HEK293 (cell line): ENCODE results near the gene KIFBP.

Source experiments
- HOXC10 ChIP-seq: sonication (generic); formaldehyde crosslinking; IDR thresholded peaks from 2 replicates; pipeline ENCODE4 v1.8.1; 2023; ENCODE audit warnings: mild to moderate bottlenecking, missing genetic modification reagents
- SP3 ChIP-seq: fragments of 450-650 bp; formaldehyde crosslinking; IDR thresholded peaks from 2 replicates; pipeline ENCODE4 v1.5.1; 2016; ENCODE audit warnings: missing biosample characterization, missing genetic modification characterization
- TCF7L2 ChIP-seq: IDR thresholded peaks from 2 replicates; pipeline ENCODE4 v1.6.1; 2011; ENCODE audit warnings: low read depth, mild to moderate bottlenecking, inconsistent platforms, low read length, moderate library complexity, borderline replicate concordance
- ZBTB1 ChIP-seq: fragments of 450-650 bp; formaldehyde crosslinking; IDR thresholded peaks from 2 replicates; pipeline ENCODE4 v1.5.1; 2016; ENCODE audit warnings: missing biosample characterization, missing genetic modification characterization
- ZBTB20 ChIP-seq: fragments of 450-650 bp; formaldehyde crosslinking; IDR thresholded peaks from 2 replicates; pipeline ENCODE4 v1.5.1; 2016; ENCODE audit warnings: missing biosample characterization, missing genetic modification characterization
- ZNF121 ChIP-seq: fragments of 450-650 bp; formaldehyde crosslinking; IDR thresholded peaks from 2 replicates; pipeline ENCODE4 v1.5.1; 2016; ENCODE audit warnings: missing biosample characterization, missing genetic modification characterization
- ZNF138 ChIP-seq: fragments of 450-650 bp; formaldehyde crosslinking; IDR thresholded peaks from 2 replicates; pipeline ENCODE4 v1.5.1; 2016; ENCODE audit warnings: missing biosample characterization, missing genetic modification characterization, borderline replicate concordance
- ZNF146 ChIP-seq: fragments of 450-650 bp; formaldehyde crosslinking; IDR thresholded peaks from 2 replicates; pipeline ENCODE4 v1.5.1; 2016; ENCODE audit warnings: missing biosample characterization, missing genetic modification characterization
- TF ChIP-seq, protein P1 (sequence below): fragments of 450-650 bp; formaldehyde crosslinking; IDR thresholded peaks from 2 replicates; pipeline ENCODE4 v1.5.1; 2017; ENCODE audit warnings: missing biosample characterization, mild to moderate bottlenecking, missing genetic modification characterization, moderate library complexity
- TF ChIP-seq, protein P2 (sequence below): fragments of 450-650 bp; formaldehyde crosslinking; IDR thresholded peaks from 2 replicates; pipeline ENCODE4 v1.5.1; 2016; ENCODE audit warnings: missing biosample characterization, missing genetic modification characterization
- TF ChIP-seq, protein P3 (sequence below): fragments of 450-650 bp; formaldehyde crosslinking; IDR thresholded peaks from 2 replicates; pipeline ENCODE4 v1.5.1; 2016; ENCODE audit warnings: missing biosample characterization, missing genetic modification characterization
- TF ChIP-seq, protein P4 (sequence below): sonication (generic); formaldehyde crosslinking; IDR thresholded peaks from 2 replicates; pipeline ENCODE4 v1.8.1; 2022; ENCODE audit warnings: mild to moderate bottlenecking, moderate library complexity, missing genetic modification reagents

DNA sequence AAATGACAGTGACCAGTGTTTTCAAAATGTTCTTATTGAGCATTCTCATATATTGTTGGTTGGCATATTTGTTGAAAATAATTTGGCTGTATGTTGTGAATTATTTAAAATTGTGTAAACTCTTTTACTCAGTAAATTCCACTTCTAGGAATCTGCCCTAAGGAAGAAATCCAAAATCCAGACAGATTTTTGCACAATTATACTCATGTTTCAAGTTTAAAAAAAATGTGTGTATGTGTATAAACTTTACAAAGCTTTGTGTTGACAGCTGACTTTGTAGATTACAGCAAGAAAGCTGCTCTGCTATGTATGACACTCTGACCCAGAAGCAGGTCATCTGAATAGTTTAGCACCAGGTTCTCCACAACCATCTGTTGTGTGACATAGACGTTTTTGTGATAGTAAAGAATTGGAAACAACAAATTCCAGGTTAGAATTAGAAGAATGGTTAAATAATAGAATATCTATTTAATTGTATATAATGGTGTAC is 21.6 kb downstream of the KIFBP start:
- TF ChIP-seq TCF7L2, result no peak
- TF ChIP-seq, protein P1, sequence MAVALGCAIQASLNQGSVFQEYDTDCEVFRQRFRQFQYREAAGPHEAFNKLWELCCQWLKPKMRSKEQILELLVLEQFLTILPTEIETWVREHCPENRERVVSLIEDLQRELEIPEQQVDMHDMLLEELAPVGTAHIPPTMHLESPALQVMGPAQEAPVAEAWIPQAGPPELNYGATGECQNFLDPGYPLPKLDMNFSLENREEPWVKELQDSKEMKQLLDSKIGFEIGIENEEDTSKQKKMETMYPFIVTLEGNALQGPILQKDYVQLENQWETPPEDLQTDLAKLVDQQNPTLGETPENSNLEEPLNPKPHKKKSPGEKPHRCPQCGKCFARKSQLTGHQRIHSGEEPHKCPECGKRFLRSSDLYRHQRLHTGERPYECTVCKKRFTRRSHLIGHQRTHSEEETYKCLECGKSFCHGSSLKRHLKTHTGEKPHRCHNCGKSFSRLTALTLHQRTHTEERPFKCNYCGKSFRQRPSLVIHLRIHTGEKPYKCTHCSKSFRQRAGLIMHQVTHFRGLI (tag by site-specific recombination), result no peak
- TF ChIP-seq, protein P2, sequence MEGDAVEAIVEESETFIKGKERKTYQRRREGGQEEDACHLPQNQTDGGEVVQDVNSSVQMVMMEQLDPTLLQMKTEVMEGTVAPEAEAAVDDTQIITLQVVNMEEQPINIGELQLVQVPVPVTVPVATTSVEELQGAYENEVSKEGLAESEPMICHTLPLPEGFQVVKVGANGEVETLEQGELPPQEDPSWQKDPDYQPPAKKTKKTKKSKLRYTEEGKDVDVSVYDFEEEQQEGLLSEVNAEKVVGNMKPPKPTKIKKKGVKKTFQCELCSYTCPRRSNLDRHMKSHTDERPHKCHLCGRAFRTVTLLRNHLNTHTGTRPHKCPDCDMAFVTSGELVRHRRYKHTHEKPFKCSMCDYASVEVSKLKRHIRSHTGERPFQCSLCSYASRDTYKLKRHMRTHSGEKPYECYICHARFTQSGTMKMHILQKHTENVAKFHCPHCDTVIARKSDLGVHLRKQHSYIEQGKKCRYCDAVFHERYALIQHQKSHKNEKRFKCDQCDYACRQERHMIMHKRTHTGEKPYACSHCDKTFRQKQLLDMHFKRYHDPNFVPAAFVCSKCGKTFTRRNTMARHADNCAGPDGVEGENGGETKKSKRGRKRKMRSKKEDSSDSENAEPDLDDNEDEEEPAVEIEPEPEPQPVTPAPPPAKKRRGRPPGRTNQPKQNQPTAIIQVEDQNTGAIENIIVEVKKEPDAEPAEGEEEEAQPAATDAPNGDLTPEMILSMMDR (tag by site-specific recombination), result no peak
- TF ChIP-seq ZBTB20 (tag by site-specific recombination), result no peak
- TF ChIP-seq ZNF146 (tag by site-specific recombination), result no peak
- no peak for TF ChIP-seq ZNF138
- TF ChIP-seq HOXC10, result no peak
- TF ChIP-seq, protein P3, sequence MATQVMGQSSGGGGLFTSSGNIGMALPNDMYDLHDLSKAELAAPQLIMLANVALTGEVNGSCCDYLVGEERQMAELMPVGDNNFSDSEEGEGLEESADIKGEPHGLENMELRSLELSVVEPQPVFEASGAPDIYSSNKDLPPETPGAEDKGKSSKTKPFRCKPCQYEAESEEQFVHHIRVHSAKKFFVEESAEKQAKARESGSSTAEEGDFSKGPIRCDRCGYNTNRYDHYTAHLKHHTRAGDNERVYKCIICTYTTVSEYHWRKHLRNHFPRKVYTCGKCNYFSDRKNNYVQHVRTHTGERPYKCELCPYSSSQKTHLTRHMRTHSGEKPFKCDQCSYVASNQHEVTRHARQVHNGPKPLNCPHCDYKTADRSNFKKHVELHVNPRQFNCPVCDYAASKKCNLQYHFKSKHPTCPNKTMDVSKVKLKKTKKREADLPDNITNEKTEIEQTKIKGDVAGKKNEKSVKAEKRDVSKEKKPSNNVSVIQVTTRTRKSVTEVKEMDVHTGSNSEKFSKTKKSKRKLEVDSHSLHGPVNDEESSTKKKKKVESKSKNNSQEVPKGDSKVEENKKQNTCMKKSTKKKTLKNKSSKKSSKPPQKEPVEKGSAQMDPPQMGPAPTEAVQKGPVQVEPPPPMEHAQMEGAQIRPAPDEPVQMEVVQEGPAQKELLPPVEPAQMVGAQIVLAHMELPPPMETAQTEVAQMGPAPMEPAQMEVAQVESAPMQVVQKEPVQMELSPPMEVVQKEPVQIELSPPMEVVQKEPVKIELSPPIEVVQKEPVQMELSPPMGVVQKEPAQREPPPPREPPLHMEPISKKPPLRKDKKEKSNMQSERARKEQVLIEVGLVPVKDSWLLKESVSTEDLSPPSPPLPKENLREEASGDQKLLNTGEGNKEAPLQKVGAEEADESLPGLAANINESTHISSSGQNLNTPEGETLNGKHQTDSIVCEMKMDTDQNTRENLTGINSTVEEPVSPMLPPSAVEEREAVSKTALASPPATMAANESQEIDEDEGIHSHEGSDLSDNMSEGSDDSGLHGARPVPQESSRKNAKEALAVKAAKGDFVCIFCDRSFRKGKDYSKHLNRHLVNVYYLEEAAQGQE, result no peak
- no peak for TF ChIP-seq ZNF121 (tag by site-specific recombination)
- TF ChIP-seq ZBTB1 (tag by site-specific recombination), result no peak
- TF ChIP-seq, protein P4, sequence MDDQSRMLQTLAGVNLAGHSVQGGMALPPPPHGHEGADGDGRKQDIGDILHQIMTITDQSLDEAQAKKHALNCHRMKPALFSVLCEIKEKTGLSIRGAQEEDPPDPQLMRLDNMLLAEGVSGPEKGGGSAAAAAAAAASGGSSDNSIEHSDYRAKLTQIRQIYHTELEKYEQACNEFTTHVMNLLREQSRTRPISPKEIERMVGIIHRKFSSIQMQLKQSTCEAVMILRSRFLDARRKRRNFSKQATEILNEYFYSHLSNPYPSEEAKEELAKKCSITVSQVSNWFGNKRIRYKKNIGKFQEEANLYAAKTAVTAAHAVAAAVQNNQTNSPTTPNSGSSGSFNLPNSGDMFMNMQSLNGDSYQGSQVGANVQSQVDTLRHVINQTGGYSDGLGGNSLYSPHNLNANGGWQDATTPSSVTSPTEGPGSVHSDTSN (CRISPR knock-in tag), result no peak
- TF ChIP-seq SP3 (tag by site-specific recombination), result no peak
